Measurements from ENCODE around the gene PTBP3.
"Not testable (repeated sequence)": the region's sequence is repeated elsewhere in the genome, so short reads cannot be mapped to it uniquely, and the experiment has no call there.

PTBP3 gene

DNA sequence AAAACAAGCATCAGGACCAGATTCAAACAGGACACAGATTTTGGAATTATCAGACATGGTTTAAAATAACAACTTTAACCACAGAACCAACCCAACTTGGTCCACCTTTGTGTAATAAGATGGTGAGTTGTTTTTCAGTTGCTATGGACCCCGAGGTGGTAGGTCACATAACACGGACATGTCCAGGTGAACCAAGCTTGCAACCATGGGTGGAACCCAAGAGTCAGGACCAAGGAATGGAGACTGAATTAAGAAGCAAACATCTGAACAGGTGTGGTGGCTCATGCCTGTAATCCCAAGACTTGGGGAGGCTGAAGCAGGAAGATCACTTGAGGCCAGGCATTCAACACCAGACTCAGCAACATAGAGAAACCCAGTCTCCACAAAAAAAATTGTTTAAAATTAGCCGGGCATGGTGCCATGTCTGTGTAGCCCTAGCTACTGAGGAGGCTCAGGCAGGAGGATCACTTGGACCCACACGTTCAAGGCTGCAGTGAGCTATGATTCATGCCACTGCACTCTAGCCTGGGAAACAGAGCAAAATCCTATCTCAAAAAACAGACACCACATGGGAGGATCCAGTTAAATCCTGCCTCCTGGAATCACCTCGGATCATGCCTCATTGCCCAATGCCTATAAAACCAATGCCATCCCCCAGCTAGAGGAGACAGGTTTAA lies 10.6 kb downstream of the PTBP3 start:
- ATAC-seq = no peak

DNA sequence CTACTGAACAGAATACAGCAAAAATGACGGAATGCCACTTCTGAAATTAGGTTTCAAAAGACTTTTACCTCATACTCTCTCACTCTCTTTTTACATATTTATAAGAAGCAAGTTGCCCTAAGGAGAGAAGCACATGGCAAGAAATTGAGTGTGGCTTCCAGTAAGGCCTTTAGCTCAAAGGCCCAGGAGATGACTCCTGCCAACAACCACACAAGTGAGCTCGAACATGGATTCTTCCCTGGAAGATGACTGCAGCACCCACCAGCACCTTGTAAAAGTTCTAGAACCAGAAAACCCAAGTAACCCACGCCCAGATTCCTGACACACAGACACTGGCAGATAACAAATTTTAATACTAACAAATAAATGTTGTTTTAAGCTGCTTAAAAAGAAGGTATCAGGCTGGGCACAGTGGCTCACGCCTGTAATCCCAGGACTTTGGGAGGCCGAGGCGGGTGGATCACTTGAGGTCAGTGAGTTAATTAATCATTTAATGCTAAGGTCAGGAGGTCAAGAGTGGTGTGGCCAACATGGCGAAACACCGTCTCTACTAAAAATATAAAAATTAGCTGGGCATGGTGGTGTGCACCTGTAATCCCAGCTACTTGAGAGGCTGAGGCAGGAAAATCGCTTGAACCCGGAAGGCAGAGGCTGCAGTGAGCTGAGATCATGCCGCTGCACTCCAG lies 17.0 kb downstream of the PTBP3 start:
- no peak for DNase-seq
- ATAC-seq = no peak

More for the DNA sequence above, 10.6 kb downstream of the PTBP3 start:
- no peak for DNase-seq

DNA sequence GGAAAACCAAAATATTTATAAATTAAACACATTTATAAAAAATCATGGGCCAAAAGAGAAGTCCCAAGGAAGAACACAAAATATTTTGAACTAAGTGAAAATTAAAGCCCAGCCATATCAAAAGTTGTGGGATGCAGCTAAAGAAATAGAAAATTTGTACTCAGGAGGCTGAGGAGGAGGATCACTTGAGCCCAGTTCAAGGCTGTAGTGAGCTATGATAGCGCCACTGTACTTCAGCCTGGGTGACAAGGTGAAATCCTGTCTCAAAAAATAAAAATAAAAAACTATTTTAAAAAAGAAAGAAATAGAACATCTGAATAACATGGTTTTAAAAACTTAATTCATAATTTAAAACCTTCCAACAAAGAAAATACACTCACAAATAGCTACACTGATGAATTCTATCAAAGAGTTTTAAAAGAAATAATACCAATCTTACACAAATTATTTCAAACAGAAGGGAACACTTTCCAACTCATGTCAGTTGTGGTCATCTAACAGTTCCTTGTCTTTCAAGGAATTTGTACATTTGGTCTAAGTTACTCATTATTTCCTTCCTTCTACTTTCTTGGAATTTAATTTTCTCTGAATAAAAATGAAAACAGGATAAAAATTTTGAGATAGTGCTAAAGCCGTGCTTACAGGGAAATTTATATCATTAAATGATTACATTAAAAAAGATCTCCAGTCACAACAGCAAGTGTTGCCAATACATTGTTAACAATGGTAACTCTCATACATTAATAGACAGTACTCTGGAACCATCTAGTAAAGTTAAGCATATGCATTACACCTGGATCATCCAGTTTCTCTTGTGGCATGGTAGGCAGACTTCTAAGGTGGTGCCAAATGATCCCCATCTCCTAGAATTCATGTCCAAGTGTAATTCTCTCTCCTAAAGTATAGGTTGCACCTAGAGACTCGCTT lies 17.8 kb downstream of the PTBP3 start:
- DNase-seq (no peak), ATAC-seq (no peak)

DNA sequence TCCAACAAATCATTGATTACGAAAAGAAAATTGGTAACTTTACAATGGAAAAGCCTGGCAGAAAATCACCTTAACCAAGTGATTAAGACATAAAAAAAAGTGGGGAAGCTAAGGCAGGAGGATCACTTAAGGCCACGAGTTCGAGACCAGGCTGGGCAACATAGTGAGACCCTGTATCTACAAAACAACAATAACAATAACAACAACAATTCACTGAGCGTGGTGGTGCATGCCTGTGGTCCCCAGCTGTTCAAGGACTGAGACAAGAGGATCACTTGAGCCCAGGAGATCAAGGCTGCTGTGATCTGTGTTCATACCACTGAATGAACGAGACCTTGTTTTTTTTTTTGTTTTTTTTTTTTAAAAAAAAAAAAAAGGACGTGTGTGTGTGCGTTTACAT lies 21.3 kb downstream of the PTBP3 start:
- ATAC-seq (no peak), DNase-seq (no peak)

DNA sequence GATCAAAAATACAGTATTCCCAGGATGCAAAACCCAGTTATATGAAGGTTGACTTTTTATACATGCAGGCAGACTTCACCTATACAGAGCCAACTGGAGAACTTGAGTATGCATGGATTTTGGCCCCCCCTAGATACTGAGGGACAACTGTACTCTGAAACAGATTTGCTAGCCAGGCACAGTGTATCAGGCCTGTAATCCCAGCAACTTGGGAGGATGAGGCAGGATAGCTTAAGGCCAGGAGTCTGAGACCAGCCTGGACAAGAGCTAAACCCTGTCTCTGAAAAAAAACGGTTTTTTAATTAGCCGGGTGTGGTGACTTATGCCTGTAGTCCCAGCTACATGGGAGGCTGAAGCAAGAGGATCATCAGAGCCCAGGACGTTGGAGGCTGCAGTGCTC lies 21.9 kb downstream of the PTBP3 start:
- ATAC-seq = no peak

DNA sequence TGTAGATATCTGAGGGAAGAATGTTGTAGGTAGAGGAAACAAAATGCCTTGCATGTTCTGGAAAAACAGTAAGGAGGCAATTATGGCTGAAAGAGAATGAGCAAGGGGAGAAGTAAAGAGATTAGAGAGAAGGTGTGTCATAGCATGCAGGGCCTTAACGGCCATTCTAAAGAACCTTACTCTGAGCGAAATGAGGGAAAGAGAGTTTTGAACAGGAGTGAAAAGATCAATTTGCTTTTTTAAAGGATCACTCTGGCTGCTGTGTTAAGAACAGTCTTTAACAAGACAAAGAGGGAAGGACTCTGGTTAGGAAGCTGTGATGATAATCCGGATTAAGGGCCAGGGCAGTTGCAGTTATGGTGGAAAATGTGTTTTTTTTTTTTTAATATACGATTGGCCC lies 22.6 kb downstream of the PTBP3 start:
- no peak for DNase-seq
- ATAC-seq = no peak

More for the DNA sequence above, 21.9 kb downstream of the PTBP3 start:
- DNase-seq = no peak

DNA sequence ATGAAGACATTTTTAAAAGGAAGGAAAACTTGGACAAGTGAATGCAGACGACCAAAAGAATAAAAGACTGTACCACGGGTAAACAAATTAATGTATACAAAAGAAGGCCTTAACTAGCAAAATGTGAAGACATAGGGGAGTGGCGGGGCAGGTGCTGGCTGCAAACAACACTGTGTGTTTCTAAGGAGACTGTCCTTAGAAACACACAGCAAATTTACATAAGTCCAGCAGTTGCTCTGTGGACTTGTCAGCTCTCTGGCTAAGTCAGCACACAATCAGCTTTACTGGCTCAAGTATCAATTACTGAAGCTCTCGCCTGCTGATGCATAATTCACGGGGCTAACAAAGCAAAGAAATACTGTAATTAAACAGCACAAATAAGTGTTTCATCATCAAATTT lies 24.8 kb downstream of the PTBP3 start:
- DNase-seq = no peak
- ATAC-seq = no peak

DNA sequence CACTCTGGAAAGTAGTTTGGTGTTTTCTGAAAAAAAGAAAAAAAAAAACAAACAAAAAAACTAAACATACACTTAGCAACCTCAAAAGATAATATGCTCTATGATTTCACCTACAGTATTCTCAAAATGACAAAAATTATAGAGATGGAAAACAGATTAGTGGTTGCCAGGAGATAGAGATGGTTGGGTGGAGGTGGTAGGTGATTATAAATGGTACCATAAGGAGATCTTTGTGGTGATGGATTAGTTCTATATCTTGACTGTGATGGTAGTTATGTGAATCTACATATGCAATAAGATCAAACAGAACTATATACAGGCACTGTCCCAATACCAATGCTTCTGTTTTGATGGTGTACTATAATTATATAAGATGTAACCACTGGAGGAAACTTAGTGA lies 32.0 kb downstream of the PTBP3 start:
- DNase-seq = no peak
- peak; percentile 57 for ATAC-seq

DNA sequence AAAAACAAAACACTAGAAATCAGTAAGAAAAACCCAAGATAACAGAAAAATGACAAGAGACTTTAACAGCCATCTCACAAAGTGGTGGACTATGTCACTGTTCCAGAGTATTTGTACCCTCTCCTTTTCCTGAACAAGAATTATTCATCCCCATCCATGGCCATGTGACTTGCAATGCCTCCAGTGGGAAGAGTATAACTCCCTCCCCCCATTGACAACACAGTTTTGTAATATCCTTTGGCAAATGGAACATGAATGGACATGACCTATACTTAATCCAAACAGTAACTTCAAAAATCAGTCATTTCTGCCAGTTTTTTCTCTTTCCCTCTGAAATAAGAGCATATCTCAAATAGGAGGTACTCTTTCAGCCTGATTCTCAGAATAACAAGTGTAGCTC lies 33.9 kb downstream of the PTBP3 start:
- ATAC-seq (no peak), DNase-seq (no peak)

DNA sequence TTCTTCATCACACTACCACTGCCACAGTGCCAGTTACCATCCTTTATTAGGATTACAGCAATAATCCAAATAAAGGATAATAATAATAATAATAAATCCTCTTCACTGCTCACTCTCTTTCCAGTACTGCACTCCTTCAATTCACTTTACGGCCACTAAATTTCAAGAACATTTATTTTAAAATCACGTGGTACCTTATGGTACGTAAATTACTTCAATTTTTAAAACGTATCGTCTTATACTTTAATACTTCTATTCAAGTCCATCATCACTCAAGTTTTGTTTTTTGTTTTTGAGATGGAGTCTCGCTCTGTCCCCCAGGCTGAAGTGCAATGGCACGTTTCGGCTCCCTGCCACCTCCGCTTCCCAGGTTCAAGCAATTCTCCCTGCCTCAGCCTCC lies 36.5 kb downstream of the PTBP3 start:
- DNase-seq = no peak
- no peak for ATAC-seq

DNA sequence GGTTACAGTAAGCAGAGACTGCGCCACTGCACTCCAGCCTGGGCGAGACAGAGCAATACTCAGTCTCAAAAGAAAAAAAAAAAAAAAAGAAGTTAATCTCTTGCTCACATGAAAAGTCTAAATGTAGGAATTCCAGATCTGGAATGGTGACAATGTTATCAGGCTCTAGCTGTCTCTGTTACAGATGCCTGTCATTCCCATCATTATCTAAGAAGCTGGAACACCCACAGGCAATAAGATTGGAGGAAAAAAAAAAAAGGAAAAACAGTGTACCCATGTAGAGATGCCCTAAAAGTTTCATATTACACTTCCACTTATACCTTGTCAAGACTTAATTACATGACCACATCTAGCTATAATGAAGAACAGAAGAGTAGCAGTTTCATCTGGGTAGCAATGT lies 38.2 kb downstream of the PTBP3 start:
- no peak for DNase-seq
- no peak for ATAC-seq

DNA sequence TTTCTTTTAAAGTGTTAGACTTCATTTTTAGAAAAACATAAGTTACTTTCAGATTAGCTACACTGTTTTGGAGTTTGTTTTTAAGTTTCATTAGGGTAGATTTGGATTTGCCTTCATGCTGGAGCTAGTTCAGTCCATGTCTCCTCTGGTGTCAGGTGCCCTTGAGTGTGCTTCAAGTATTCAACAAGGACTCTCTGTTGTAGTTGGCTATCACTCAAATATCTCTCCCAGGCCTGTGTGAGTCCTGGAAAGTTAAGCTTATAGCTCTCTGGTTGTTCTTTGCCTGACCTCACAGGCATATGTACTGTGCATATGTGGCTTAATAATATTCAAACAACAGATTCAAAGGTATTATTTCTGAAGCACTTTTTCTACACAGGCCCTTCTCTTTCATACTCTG lies 45.4 kb downstream of the PTBP3 start:
- no peak for ATAC-seq
- no peak for DNase-seq

DNA sequence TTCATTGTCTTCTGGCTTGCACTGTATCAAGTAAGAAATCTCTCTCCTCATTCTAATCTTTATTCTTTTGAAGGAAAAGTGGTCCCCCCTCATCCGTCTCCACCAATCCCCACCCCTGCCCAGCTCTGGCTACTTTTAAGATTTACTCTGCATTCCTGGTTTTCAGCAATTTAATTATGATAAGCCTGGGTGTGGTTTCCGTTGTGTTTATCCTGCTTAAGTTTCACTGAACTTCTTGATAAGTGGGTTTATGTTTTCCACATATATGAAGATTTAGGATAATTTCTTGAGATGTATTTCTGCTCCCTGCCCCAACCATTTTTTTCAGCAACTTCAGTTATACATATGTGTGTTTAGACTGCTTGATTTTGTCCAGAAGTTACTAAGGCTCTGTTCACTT lies 46.5 kb downstream of the PTBP3 start:
- DNase-seq (no peak), ATAC-seq (no peak)

DNA sequence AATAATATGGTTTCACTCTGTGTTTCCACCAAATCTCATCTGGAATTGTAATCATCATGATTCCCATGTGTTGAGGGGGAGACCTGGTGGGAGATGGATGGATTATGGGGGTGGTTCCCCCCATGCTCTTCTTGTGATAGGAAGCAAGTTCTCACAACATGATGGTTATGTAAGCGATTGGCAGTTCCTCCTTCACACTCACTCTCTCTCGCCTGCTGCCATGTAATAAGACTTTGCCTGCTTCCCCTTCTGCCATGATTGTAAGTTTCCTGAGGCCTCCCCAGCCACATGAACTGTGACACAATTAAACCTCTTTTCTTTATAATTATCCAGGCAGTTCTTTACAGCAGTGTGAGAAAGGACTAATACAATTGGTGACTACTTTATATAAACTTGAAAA lies 48.4 kb downstream of the PTBP3 start:
- ATAC-seq (no peak), DNase-seq (no peak)

DNA sequence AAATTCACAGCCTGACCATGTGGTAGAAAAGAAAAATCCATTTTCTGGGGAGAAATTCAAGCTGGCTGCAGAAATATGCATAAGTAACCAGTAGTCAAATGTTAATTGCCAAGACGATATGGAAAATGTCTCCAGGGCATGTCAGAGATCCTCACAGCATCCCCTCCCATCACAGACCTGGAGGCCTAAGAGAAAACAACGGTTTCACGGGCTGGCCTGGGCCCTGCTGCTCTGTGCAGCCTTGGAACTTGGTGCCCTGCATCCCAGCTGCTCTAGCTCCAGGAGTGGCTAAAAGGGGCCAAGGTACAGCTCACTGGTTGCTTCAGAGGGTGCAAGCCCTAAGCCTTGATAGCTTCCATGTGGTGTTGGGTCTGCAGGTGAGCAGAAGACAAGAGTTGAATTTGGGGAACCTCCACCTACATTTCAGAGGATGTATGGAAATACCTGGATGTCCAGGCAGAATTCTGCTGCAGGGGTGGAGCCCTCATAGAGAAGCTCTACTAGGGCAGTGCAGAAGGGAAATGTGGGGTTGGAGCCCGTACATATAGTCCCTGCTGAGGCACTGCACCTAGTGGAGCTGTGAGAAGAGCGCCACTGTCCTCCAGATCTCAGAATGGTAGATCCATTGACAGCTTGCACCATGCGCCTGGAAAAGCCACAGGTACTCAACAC lies 49.7 kb downstream of the PTBP3 start:
- ATAC-seq = no peak
- no peak for DNase-seq

DNA sequence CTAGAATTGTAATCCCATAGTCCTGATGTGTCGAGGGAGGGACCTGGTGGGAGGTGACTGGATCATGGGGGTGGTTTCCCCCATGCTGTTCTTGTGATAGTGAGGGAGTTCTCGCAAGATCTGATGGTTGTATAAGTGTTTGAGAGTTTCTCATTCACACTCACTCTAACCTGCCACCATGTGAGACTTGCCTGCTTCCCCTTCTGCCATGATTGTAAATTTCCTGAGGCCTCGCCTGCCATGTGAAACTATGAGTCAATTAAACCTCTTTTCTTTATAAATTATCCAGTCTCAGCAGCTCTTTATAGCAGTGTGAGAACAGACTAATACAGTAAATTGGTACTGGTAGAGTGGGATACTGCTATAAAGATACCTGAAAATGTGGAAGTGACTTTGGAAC lies 50.6 kb downstream of the PTBP3 start:
- not testable (repeated sequence) for DNase-seq
- peak; percentile 43 for ATAC-seq

DNA sequence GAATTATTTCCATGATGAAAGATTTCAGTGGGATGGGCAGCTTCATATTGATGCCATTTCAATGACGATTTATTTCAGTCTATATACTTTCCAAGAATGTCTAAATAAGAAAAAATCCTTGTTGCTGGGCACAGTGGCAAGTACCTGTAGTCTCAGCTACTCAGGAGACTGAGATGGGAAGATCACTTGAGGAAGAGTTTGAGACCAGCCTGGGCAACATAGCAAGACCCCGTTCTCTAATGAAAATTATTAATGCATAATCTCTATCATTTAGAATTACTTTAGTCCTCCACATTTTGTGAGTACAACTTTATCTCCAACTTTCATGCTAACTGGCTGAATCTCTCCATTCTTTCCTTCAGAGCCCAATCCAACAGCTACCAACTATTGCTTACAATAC lies 52.5 kb downstream of the PTBP3 start:
- DNase-seq (no peak), ATAC-seq (no peak)

DNA sequence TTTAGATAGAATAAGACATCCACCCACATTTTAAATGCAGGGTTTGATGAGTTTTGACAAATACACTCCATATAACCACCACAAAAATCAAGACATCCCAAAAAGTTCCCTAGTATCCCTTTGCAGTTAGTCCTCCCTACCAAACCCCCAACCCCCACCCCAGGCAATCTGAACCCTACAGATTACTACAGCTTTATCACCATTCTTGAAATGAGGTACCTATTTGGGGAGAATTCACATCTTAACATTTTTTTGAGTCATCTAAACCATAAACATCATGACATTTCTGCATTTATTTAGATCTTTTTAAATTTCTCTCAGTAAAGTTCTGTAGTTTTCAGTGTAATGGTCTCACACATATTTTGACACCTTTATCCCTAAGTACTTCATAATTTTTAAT lies 53.9 kb downstream of the PTBP3 start:
- no peak for ATAC-seq

DNA sequence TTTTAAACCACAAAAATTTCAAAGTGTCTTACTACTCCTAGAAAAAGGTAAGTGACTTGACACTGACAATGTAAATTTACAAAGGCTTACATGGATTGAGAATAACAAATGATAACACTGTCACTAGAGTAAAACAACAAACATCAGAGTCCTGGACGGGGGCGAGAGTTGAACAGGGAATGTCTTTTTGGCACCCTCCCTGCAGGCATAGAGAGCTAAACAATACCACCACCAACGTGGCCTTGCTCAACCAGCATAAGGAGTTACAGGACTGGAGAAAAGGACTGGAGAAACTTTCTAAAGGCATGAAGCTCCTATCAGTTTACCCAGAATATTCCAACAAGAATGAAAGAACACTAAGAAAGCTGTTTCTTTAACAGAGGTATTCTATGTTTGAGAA lies 55.3 kb downstream of the PTBP3 start:
- ATAC-seq (no peak), DNase-seq (no peak)

More for the DNA sequence above, 53.9 kb downstream of the PTBP3 start:
- DNase-seq = no peak

DNA sequence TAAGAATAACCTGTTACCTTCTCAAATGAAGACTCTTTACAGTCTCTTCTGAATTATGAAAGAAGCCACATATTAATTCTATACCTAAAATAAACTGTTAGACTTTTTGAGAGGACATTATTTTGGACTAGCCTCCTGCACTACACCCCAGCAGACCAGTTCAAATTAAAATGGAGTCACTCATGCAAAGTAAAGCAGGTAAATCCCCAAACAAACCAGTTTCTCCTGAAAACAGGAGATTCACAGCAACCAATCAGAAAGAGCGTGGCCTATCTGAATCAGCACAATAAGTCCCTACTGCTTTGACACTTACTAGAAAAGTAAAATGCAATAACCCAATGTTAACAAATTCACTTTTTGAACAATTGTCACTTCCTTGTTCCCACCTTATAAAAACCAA lies 58.8 kb downstream of the PTBP3 start:
- DNase-seq (no peak), ATAC-seq (no peak)

DNA sequence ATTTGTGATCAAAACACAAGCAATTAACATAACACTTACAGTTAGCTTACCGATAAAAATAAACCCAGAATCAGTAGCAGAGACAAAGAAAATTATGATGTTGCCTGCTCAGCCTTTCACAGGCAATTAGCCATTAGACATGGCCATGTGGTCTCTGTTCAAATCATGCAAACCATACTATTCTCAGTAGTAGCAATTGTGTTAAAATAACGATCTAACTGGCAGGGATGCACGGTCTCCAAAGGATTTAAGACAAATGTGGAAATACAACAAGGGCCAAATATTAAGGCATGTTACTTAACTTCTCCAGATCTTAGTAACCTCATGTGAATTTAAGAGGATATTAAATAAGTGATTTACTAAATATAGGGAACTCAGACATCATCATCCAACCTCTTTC lies 59.5 kb downstream of the PTBP3 start:
- ATAC-seq = no peak
- DNase-seq = no peak

DNA sequence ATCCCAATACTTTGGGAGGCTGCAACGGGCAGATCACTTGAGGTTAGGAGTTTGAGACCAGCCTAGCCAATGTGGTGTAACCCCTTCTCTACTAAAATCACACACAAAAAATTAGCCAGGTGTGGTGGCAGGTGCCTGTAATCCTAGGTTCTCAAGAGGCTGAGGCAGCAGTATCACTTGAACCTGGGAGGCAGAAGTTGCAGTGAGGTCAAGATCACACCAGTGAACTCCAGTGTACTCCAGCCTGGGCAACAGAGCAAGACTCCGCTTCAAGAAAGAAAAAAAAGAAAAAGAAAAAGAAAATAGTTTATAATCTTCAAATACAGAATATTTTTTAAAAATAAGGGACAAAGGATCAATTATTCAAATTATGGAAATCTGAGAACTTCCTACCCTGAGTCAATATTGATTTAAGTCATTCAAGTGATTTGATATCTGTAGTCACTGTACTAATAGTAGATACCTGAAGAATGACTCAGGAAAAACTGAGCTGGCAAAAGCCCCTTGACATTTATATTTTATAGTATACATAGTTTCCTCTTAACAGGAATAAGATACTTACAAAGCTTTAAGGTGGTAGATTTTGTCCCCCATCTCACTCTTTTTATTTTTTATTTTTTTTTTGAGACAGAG lies 61.8 kb downstream of the PTBP3 start:
- ATAC-seq (no peak), DNase-seq (no peak)
